ENCODE data around the gene ACVR1. TPM values are rescaled to one million over a fixed set of nuclear protein-coding genes. Genes with fewer than 3 reads are reported as not detected.

ACVR1 gene
- total and polyA plus RNA-seq, 9 of the 15 experiments (the other 6 are each of a cell fraction or from before 2014, with no cell fraction given): 3.8 to 14.3 (median 6.9) TPM

DNA sequence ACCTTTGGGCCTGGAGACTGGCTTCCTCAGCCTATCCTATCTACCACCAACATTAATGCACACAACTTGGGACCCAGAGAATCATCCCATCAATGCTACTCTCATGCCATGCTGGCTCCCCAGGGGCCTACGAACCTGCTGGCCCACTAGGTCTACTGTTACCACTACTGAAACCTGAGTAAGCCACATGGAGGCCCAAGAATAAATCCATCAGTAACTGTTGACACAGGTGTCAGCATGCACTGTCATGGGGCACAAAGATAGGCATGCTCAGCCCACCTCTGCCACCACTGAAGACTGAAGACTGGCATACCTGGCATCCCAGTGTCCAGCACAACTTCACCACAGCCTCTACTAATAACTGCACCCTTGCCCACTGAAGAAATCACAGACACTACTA is 176.3 kb downstream of the ACVR1 start (continued):
- TF ChIP-seq IRF2 (CRISPR knock-in tag; IDR thresholded peaks at IDR 0.05) (no peak), ARID2 (IDR thresholded peaks at IDR 0.05) (no peak), PRMT5 (CRISPR knock-in tag; IDR thresholded peaks at IDR 0.05) (no peak)
- TF ChIP-seq, protein P1, sequence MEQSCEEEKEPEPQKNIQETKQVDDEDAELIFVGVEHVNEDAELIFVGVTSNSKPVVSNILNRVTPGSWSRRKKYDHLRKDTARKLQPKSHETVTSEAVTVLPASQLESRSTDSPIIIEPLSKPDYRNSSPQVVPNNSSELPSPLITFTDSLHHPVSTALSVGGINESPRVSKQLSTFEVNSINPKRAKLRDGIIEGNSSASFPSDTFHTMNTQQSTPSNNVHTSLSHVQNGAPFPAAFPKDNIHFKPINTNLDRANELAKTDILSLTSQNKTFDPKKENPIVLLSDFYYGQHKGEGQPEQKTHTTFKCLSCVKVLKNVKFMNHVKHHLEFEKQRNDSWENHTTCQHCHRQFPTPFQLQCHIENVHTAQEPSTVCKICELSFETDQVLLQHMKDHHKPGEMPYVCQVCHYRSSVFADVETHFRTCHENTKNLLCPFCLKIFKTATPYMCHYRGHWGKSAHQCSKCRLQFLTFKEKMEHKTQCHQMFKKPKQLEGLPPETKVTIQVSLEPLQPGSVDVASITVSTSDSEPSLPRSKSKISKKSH (CRISPR knock-in tag; IDR thresholded peaks at IDR 0.05): no peak

DNA sequence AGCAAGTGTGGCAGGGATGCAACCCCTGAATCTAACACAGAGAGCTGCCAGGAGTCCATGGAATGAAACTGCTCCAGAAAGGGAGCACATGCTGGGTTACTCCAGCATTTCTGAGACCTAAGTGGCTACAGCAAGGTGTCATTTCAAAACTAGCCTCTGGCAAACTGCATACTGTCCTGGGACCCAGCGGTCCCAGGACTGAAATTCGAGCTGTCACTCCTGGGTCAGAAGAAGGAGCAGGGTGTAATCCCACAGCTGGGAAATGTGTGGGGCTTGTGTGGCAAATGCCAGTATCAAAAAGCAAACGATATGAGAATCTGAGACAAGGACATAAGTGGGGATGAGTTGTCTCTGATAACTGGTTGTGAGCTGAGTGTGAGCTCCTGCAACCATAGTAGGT is 177.1 kb downstream of the ACVR1 start:
- Histone ChIP-seq H4K20me1 (replicated peaks; ENCODE audit: control insufficient read depth, insufficient read depth, low read length) (no peaks in the 10 kb centered on the region), H3K27me3 (ENCODE audit: control insufficient read depth in 2 of 2, insufficient read depth in 2 of 2, low read length in 2 of 2) (no peaks in the 10 kb centered on the region; a peak in 1 of 5 replicates), H2AFZ (ENCODE audit: low read depth, low read length) (no peak overlapping the region), H3K9ac (ENCODE audit: insufficient read depth in 1 of 2, low read depth in 2 of 2, low read length in 2 of 2) (no peak overlapping the region), H3K27ac (ENCODE audit: extremely low read depth, low read depth, low read length) (no peak overlapping the region), H3K9me1 (ENCODE audit: control insufficient read depth, insufficient read depth, low read length) (no peaks in the 10 kb centered on the region), H3K79me2 (ENCODE audit: control insufficient read depth, insufficient read depth, low read length) (no peaks in the 10 kb centered on the region), H3K4me3 (no peak overlapping the region), H3K9me3 (replicated peaks; ENCODE audit: control insufficient read depth, insufficient read depth, low read depth, low read length) (no peaks in the 10 kb centered on the region), H3K4me1 (replicated peaks in 1 of 2; ENCODE audit: control insufficient read depth in 2 of 2, insufficient read depth in 2 of 2, low read length in 2 of 2) (no peaks in the 10 kb centered on the region), H3K36me3 (ENCODE audit: control insufficient read depth, insufficient read depth, low read length) (no peaks in the 10 kb centered on the region), H3K4me2 (ENCODE audit: insufficient read depth, low read length) (no peak overlapping the region)
- TF ChIP-seq, protein P2, sequence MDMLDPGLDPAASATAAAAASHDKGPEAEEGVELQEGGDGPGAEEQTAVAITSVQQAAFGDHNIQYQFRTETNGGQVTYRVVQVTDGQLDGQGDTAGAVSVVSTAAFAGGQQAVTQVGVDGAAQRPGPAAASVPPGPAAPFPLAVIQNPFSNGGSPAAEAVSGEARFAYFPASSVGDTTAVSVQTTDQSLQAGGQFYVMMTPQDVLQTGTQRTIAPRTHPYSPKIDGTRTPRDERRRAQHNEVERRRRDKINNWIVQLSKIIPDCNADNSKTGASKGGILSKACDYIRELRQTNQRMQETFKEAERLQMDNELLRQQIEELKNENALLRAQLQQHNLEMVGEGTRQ (CRISPR knock-in tag; IDR thresholded peaks at IDR 0.05): no peak
- TF ChIP-seq ZC3H11A (IDR thresholded peaks at IDR 0.05; ENCODE audit: low read depth, low read length): no peak
- no peak for TF ChIP-seq TEAD2 (tag; IDR thresholded peaks at IDR 0.05)
- TF ChIP-seq ZNF282 (CRISPR knock-in tag; IDR thresholded peaks at IDR 0.05): no peak
- TF ChIP-seq SRSF7 (optimal IDR thresholded peaks at IDR 0.05; ENCODE audit: low read depth, low read length): no peak
- no peak for TF ChIP-seq HEY1 (CRISPR knock-in tag; IDR thresholded peaks at IDR 0.05; ENCODE audit: borderline replicate concordance)
- TF ChIP-seq SIX5 (IDR thresholded peaks at IDR 0.05; ENCODE audit: borderline replicate concordance in 1 of 2, insufficient read depth in 1 of 2, low read depth in 1 of 2, low read length in 2 of 2): no peak
- no peak for TF ChIP-seq CBX2 (IDR thresholded peaks at IDR 0.05; ENCODE audit: insufficient read depth, low read length, poor library complexity, severe bottlenecking)
- TF ChIP-seq, protein P3, sequence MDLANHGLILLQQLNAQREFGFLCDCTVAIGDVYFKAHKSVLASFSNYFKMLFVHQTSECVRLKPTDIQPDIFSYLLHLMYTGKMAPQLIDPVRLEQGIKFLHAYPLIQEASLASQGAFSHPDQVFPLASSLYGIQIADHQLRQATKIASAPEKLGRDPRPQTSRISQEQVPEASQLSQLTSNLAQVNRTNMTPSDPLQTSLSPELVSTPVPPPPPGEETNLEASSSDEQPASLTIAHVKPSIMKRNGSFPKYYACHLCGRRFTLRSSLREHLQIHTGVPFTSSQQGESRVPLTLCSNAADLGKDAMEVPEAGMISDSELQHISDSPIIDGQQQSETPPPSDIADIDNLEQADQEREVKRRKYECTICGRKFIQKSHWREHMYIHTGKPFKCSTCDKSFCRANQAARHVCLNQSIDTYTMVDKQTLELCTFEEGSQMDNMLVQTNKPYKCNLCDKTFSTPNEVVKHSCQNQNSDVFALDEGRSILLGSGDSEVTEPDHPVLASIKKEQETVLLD (IDR thresholded peaks at IDR 0.05): no peak
- TF ChIP-seq, protein P4, sequence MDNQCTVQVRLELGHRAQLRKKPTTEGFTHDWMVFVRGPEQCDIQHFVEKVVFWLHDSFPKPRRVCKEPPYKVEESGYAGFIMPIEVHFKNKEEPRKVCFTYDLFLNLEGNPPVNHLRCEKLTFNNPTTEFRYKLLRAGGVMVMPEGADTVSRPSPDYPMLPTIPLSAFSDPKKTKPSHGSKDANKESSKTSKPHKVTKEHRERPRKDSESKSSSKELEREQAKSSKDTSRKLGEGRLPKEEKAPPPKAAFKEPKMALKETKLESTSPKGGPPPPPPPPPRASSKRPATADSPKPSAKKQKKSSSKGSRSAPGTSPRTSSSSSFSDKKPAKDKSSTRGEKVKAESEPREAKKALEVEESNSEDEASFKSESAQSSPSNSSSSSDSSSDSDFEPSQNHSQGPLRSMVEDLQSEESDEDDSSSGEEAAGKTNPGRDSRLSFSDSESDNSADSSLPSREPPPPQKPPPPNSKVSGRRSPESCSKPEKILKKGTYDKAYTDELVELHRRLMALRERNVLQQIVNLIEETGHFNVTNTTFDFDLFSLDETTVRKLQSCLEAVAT (IDR thresholded peaks at IDR 0.05): no peak
- intact Hi-C loops (cut with micrococcal nuclease): no loop called here
- in situ Hi-C loops (cut with MboI): no loop called here
- 0% methylated on average over 3 of the region's 3 CpGs for WGBS (ENCODE audit: insufficient coverage, low coverage, missing lambda C conversion rate)
- ATAC-seq (no peak), DNase-seq (ENCODE audit: extremely low read depth in 1 of 4, low spot score in 3 of 4) (no peak), FAIRE-seq (no peak)
- no TSS peak for BruUV-seq (replicated peaks)
- ChIA-PET POLR2A (interaction anchor here (0.8 to 1.1 kb wide), 2 partner anchors 9 to 13 kb away, joined by 3 read pairs; no protein-coding TSS in a partner anchor), CTCF (ENCODE audit: low intra/inter-chr PET ratio) (no interaction called here)

Measured in K562 (cell line).